Measurements from ENCODE around the gene H2AZ1.

H2AZ1 gene

GRCh38 chr4:99949034-99949998, 759 bp downstream of the H2AZ1 start:
- in situ Hi-C loops (cut with HindIII; ENCODE audit: low pct_ligation_motif_present, low sequenced_read_pairs): no loop called here
- DNase-seq: peak; percentile 90
- no peaks in the 10 kb centered on the region for H3K27me3 ChIP-seq (replicated peaks)
- TF ChIP-seq, protein P1, sequence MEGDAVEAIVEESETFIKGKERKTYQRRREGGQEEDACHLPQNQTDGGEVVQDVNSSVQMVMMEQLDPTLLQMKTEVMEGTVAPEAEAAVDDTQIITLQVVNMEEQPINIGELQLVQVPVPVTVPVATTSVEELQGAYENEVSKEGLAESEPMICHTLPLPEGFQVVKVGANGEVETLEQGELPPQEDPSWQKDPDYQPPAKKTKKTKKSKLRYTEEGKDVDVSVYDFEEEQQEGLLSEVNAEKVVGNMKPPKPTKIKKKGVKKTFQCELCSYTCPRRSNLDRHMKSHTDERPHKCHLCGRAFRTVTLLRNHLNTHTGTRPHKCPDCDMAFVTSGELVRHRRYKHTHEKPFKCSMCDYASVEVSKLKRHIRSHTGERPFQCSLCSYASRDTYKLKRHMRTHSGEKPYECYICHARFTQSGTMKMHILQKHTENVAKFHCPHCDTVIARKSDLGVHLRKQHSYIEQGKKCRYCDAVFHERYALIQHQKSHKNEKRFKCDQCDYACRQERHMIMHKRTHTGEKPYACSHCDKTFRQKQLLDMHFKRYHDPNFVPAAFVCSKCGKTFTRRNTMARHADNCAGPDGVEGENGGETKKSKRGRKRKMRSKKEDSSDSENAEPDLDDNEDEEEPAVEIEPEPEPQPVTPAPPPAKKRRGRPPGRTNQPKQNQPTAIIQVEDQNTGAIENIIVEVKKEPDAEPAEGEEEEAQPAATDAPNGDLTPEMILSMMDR (IDR thresholded peaks at IDR 0.05; ENCODE audit: low read depth, low read length, missing control alignments): peak; percentile 96
- H3K36me3 ChIP-seq (replicated peaks): peaks cover 3% of the 10 kb centered on the region
- peak overlapping the region; percentile 69 for H3K4me3 ChIP-seq (ENCODE audit: low read depth, low read length)
- H3K27ac ChIP-seq: peak overlapping the region; percentile 82

DNA sequence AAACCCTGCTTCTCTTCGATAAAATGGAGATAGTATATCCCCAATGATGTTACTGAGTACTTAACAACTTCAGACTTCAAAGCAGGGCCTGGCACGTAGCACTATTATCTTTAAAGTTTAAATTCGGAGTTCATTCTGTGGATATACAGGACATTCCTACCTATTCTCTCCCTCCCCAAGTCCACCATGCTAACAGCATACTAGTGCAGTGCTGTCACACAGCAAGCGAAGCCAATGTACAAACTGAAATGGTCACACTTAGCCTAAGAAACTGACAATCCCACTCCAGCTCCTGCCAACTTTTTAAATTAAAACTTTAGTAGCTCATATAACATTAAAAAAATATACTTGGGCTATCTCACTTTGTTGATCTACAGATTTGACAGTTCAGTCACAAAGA, 2.5 kb downstream of the H2AZ1 start:
- Histone ChIP-seq H3K27ac (no peak overlapping the region), H3K27me3 (replicated peaks) (no peaks in the 10 kb centered on the region), H3K4me3 (ENCODE audit: low read depth, low read length) (no peak overlapping the region), H3K36me3 (replicated peaks) (peaks cover 3% of the 10 kb centered on the region)
- TF ChIP-seq, protein P1 (IDR thresholded peaks at IDR 0.05; ENCODE audit: low read depth, low read length, missing control alignments): no peak
- no peak for DNase-seq
- in situ Hi-C loops (cut with HindIII; ENCODE audit: low pct_ligation_motif_present, low sequenced_read_pairs): no loop called here

GRCh38 chr4:99947190-99947578, 2.9 kb downstream of the H2AZ1 start:
- DNase-seq: no peak

DNA sequence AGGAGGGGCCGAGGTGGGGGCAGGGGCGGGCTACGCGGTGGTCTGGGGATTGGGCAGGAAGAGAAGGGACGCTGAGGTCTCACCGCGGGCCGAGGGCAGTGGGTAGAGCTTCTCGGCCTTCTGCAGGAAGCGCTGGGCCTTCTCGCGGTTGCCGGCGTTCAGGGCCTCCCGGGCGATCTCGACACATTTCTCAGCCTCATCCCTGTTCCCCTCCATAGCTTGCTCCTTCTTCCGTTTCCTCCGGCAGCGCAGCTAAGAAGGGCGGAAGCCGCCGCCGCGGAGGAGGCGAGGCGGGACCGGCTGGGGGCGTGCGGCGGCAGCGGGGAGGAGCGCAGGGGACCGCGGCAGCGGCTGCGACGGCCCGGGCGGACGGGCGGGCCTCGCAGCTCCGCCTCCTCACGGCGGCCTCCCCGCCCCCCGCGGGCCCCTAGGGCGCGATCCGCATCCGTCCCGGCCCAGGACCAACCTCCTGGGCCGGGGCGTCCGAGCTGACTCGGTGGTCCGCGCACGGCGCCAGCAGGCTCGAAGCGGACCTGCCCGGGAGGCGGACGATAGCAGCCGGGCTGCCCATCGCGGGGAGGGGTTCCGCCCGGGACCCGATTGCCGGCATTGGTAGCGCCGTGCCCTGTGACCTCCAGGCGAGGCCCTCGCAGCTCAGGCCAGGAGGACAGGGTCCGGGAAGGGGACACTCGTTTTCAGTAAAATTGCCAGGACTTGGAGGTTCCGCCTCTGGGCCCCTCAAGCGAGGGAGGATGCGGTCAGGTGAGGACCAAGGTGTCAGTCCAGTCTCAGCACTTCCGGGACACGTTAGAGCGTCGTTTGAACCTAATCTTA, 3.5 kb downstream of the H2AZ1 start, which contains the start of gene DNAJB14:
Gene DNAJB14, minus strand, starts transcription at position 263 of the 834 bp plus-strand sequence. Its CDS starts 47 bp downstream, at position 216.
- peak; percentile 31 for DNase-seq
- Histone ChIP-seq H3K27ac (peak within 1 kb of the TSS; percentile 28), H3K27me3 (replicated peaks) (no peaks in the 10 kb centered on the region), H3K4me3 (ENCODE audit: low read depth, low read length) (peak within 1 kb of the TSS; percentile 82), H3K36me3 (replicated peaks) (peaks cover 3% of the 10 kb centered on the region)
- TF ChIP-seq, protein P1 (IDR thresholded peaks at IDR 0.05; ENCODE audit: low read depth, low read length, missing control alignments): no peak
- in situ Hi-C loops (cut with HindIII; ENCODE audit: low pct_ligation_motif_present, low sequenced_read_pairs): no loop called here

More at GRCh38 chr4:99947190-99947578, 2.9 kb downstream of the H2AZ1 start:
- peaks cover 3% of the 10 kb centered on the region for H3K36me3 ChIP-seq (replicated peaks)
- no peaks in the 10 kb centered on the region for H3K27me3 ChIP-seq (replicated peaks)
- H3K4me3 ChIP-seq (ENCODE audit: low read depth, low read length): peak overlapping the region; percentile 82
- peak overlapping the region; percentile 28 for H3K27ac ChIP-seq
- TF ChIP-seq, protein P1 (IDR thresholded peaks at IDR 0.05; ENCODE audit: low read depth, low read length, missing control alignments): no peak
- in situ Hi-C loops (cut with HindIII; ENCODE audit: low pct_ligation_motif_present, low sequenced_read_pairs): no loop called here

GRCh38 chr4:99945718-99946355, 4.2 kb downstream of the H2AZ1 start:
- DNase-seq: no peak
- Histone ChIP-seq H3K27ac (peak overlapping the region; percentile 28), H3K36me3 (replicated peaks) (peaks cover 3% of the 10 kb centered on the region), H3K4me3 (ENCODE audit: low read depth, low read length) (peak overlapping the region; percentile 82), H3K27me3 (replicated peaks) (no peaks in the 10 kb centered on the region)
- in situ Hi-C loops (cut with HindIII; ENCODE audit: low pct_ligation_motif_present, low sequenced_read_pairs): no loop called here
- TF ChIP-seq, protein P1 (IDR thresholded peaks at IDR 0.05; ENCODE audit: low read depth, low read length, missing control alignments): peak; percentile 3

All from brain microvascular endothelial cell (primary cell).